ENCODE measurements around the gene SLC6A7. TPM values are rescaled to one million over a fixed set of nuclear protein-coding genes. Genes with fewer than 3 reads are reported as not detected.

The SLC6A7 gene
- total RNA-seq, 6 donors from 2014 or later, result 0.44 TPM; not detected in 5

GRCh38 chr5:150234576-150235499, 45.0 kb downstream of the SLC6A7 start:
- TF ChIP-seq EP300 (IDR thresholded peaks at IDR 0.05), result no peak
- TF ChIP-seq CTCF (IDR thresholded peaks at IDR 0.05), result no peak
- no peak for TF ChIP-seq POLR2AphosphoS5 (IDR thresholded peaks at IDR 0.05)
- TF ChIP-seq POLR2A (IDR thresholded peaks at IDR 0.05), result no peak
- WGBS, 2 donors, result 79 to 83% methylated on average over 5 of the region's 5 CpGs
- no peaks in the 10 kb centered on the region for H3K36me3 ChIP-seq
- no peaks in the 10 kb centered on the region for H3K27me3 ChIP-seq
- H3K9me3 ChIP-seq, result no peaks in the 10 kb centered on the region
- no peak overlapping the region for H3K4me3 ChIP-seq
- H3K27ac ChIP-seq, result no peak overlapping the region
- ATAC-seq (ENCODE audit: low FRiP score in 2 of 2) (peak in 1 of 2 donors; percentile 52), DNase-seq (no peak)
- H3K4me1 ChIP-seq, result no peaks in the 10 kb centered on the region

GRCh38 chr5:150235500-150235854, 45.6 kb downstream of the SLC6A7 start:
- Histone ChIP-seq H3K4me1 (no peaks in the 10 kb centered on the region), H3K27ac (no peak overlapping the region), H3K9me3 (no peaks in the 10 kb centered on the region), H3K4me3 (no peak overlapping the region), H3K27me3 (no peaks in the 10 kb centered on the region), H3K36me3 (no peaks in the 10 kb centered on the region)
- no peak for TF ChIP-seq CTCF (IDR thresholded peaks at IDR 0.05)
- TF ChIP-seq POLR2AphosphoS5 (IDR thresholded peaks at IDR 0.05), result no peak
- TF ChIP-seq POLR2A (IDR thresholded peaks at IDR 0.05), result no peak
- TF ChIP-seq EP300 (IDR thresholded peaks at IDR 0.05), result no peak
- 89 to 95% methylated on average over 5 of the region's 5 CpGs for WGBS, 2 donors
- DNase-seq (no peak), ATAC-seq (ENCODE audit: low FRiP score in 2 of 2) (no peak)

- ATAC-seq (ENCODE audit: low FRiP score in 2 of 2) (no peak), DNase-seq (no peak)
- no peaks in the 10 kb centered on the region for H3K36me3 ChIP-seq
- no peaks in the 10 kb centered on the region for H3K27me3 ChIP-seq
- no peaks in the 10 kb centered on the region for H3K4me1 ChIP-seq
- H3K4me3 ChIP-seq, result no peak overlapping the region
- no peaks in the 10 kb centered on the region for H3K9me3 ChIP-seq
- WGBS, 2 donors, result 83 to 86% methylated on average over 2 of the region's 2 CpGs
- TF ChIP-seq EP300 (IDR thresholded peaks at IDR 0.05), result no peak
- no peak for TF ChIP-seq POLR2AphosphoS5 (IDR thresholded peaks at IDR 0.05)
- no peak for TF ChIP-seq CTCF (IDR thresholded peaks at IDR 0.05)
- TF ChIP-seq POLR2A (IDR thresholded peaks at IDR 0.05), result no peak
- H3K27ac ChIP-seq, result no peak overlapping the region
Observed at GRCh38 chr5:150236313-150236712, 46.5 kb downstream of the SLC6A7 start.

- ATAC-seq (ENCODE audit: low FRiP score in 2 of 2), result no peak
- Histone ChIP-seq H3K36me3 (no peaks in the 10 kb centered on the region), H3K9me3 (no peaks in the 10 kb centered on the region), H3K4me3 (no peak overlapping the region), H3K4me1 (no peaks in the 10 kb centered on the region), H3K27ac (no peak overlapping the region), H3K27me3 (no peaks in the 10 kb centered on the region)
- DNase-seq, result no peak
- TF ChIP-seq EP300 (IDR thresholded peaks at IDR 0.05), result no peak
- no peak for TF ChIP-seq POLR2A (IDR thresholded peaks at IDR 0.05)
- TF ChIP-seq POLR2AphosphoS5 (IDR thresholded peaks at IDR 0.05), result no peak
- no peak for TF ChIP-seq CTCF (IDR thresholded peaks at IDR 0.05)
- 85 to 88% methylated on average over 13 to 15 of the region's 15 CpGs for WGBS, 2 donors
Observed at GRCh38 chr5:150236981-150237754, 47.3 kb downstream of the SLC6A7 start.

Measured in upper lobe of left lung (tissue), 6 donors.